Tibial artery (tissue), 4 donors: ENCODE measurements around the gene CCDC57.

Source experiments
- DNase-seq, 2 donors: peaks; one replicate each; pipeline ENCODE4 v3.0.0-alpha.2; 2019
- H3K27ac ChIP-seq, 2 donors: fragments of 200-600 bp; sonication (generic) in 1 of 2; 1 replicate in 1 of 2; 2 replicates in 1 of 2; pipeline ENCODE4 v1.5.1; 2018 to 2019; ENCODE audit warnings: mild to moderate bottlenecking in 1 of 2
- H3K27me3 ChIP-seq, 2 donors: fragments of 200-600 bp; sonication (generic) in 1 of 2; one replicate each; pipeline versions ENCODE4 v1.5.1 to v1.6.0; 2016 to 2019
- H3K36me3 ChIP-seq, 3 donors: fragments of 200-600 bp; sonication (generic) in 2 of 3; one replicate each; pipeline ENCODE4 v1.5.1; 2016 to 2019; ENCODE audit warnings: mild to moderate bottlenecking in 2 of 3
- H3K4me1 ChIP-seq, 4 donors: fragments of 200-600 bp; sonication (generic) in 2 of 4; 1 replicate in 3 of 4; 2 replicates in 1 of 4; pipeline ENCODE4 v1.5.1; 2016 to 2019
- H3K4me3 ChIP-seq, 2 donors: fragments of 200-600 bp; sonication (generic) in 1 of 2; 1 replicate in 1 of 2; 2 replicates in 1 of 2; pipeline ENCODE4 v1.5.1; 2018 to 2019; ENCODE audit warnings: mild to moderate bottlenecking in 2 of 2
- H3K9me3 ChIP-seq, 3 donors: fragments of 200-600 bp; sonication (generic) in 1 of 3; one replicate each; pipeline ENCODE4 v1.5.1; 2016 to 2019
- intact Hi-C: fragments of 100-400 bp; cut with DNase I; formaldehyde crosslinking; loops from one replicate; pipeline ENCODE4 v1.15.0; 2023; ENCODE audit warnings: low total_unique reads
- TF ChIP-seq, protein P1 (sequence below), 2 experiments: fragments of 200-600 bp in 1 of 2; fragments of 450-650 bp in 1 of 2; IDR thresholded peaks; one replicate each; pipeline ENCODE4 v1.5.1; 2017 to 2019; ENCODE audit warnings: antibody characterized with exemption in 2 of 2, mild to moderate bottlenecking in 1 of 2, moderate library complexity in 1 of 2

CCDC57 gene

DNA sequence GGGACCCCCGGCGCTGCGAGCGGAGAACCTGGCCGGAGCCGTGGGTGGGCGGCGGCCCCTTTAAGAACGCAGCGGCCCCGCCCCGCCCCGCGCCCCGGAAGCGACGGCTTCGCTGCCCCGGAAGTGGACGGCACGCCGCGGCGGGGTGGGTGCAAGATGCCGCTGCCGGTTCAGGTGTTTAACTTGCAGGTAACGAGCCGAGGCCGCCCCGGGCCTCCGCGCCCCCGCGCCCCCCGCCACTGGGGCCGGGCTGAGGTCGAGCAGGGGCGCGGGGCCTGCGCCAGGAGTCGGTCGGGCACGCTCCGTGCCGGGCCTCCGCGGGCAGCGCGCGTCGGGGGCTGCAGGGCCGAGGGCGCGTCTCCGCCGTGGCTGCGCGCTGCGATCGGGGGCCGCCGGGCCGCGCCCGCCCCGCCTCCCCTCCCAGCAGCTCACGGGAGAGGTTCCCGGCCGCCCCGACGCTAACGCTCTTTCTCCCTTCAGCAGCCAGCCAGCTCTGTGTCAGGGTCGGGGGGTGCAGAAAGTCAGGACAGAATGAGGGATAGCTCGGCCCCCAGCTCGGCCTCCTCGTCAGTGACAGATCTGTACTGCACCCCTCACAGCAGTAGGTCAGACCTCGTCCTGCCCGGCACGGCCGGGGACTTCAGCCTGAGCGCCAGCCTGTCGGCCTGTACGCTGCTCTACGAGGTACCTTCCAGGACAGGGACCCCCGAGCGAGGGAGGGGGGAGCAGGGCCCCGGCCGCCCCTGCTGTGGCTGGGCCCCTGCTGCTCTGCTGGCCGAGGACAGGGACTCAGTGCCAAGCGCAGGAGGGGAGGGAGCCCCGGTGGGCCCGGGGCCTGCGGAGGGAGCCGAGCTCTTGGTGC lies 160.6 kb downstream of the CCDC57 start, which contains the start of the genes GPS1 and RFNG:
Gene GPS1 (plus strand): TSS at position 123 of the 862 bp plus-strand sequence. CDS start 34 bp downstream, at position 157.
Gene RFNG (minus strand): TSS at position 36 of the 862 bp plus-strand sequence. CDS start 45 bp downstream, outside the sequence.
- no peaks in the 10 kb centered on the region for H3K27me3 ChIP-seq
- H3K4me1 ChIP-seq, result peaks cover 6 to 45% (median 30%) of the 10 kb centered on the region in 4 donors
- intact Hi-C loops, result no loop called here
- H3K9me3 ChIP-seq, result no peaks in the 10 kb centered on the region
- TF ChIP-seq, protein P1, sequence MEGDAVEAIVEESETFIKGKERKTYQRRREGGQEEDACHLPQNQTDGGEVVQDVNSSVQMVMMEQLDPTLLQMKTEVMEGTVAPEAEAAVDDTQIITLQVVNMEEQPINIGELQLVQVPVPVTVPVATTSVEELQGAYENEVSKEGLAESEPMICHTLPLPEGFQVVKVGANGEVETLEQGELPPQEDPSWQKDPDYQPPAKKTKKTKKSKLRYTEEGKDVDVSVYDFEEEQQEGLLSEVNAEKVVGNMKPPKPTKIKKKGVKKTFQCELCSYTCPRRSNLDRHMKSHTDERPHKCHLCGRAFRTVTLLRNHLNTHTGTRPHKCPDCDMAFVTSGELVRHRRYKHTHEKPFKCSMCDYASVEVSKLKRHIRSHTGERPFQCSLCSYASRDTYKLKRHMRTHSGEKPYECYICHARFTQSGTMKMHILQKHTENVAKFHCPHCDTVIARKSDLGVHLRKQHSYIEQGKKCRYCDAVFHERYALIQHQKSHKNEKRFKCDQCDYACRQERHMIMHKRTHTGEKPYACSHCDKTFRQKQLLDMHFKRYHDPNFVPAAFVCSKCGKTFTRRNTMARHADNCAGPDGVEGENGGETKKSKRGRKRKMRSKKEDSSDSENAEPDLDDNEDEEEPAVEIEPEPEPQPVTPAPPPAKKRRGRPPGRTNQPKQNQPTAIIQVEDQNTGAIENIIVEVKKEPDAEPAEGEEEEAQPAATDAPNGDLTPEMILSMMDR (IDR thresholded peaks at IDR 0.05), result no peak
- DNase-seq, result peak; percentile 72 to 85
- peak within 1 kb of the TSS; percentile 75 to 93 for H3K4me3 ChIP-seq
- peaks cover 44 to 74% (median 63%) of the 10 kb centered on the region in 3 donors for H3K36me3 ChIP-seq
- H3K27ac ChIP-seq, result peak within 1 kb of the TSS; percentile 66 to 75
